GM18520 (cell line): Measurements from ENCODE around the gene TMEM170B.
"Not testable (repeated sequence)": the region's sequence is repeated elsewhere in the genome, so short reads cannot be mapped to it uniquely, and the experiment has no call there.

Experiments
- ATAC-seq: cut with Tn5 transposase; IDR thresholded peaks from one replicate; pipeline ENCODE4 v1.9.1; 2021; ENCODE audit not compliant: unreplicated experiment

Gene TMEM170B

GRCh38 chr6:11527274-11527870, 10.2 kb upstream of the TMEM170B start:
- no peak for ATAC-seq

GRCh38 chr6:11528996-11529395, 8.6 kb upstream of the TMEM170B start:
- ATAC-seq: no peak

- no peak for ATAC-seq
Measured at GRCh38 chr6:11532097-11532496, 5.5 kb upstream of the TMEM170B start.

- no peak for ATAC-seq
Measured at GRCh38 chr6:11534561-11534960, 3.0 kb upstream of the TMEM170B start.

GRCh38 chr6:11535801-11536230, 1.7 kb upstream of the TMEM170B start:
- ATAC-seq: no peak

- ATAC-seq: no peak
Measured at GRCh38 chr6:11536795-11537194, 754 bp upstream of the TMEM170B start.

- ATAC-seq: no peak
Measured at GRCh38 chr6:11538052-11538818, 686 bp downstream of the TMEM170B start.

- no peak for ATAC-seq
Measured at GRCh38 chr6:11538819-11539468, 1.4 kb downstream of the TMEM170B start.

GRCh38 chr6:11542863-11543262, 5.3 kb downstream of the TMEM170B start:
- ATAC-seq: no peak

GRCh38 chr6:11543919-11544518, 6.5 kb downstream of the TMEM170B start:
- ATAC-seq: no peak

GRCh38 chr6:11547846-11548245, 10.3 kb downstream of the TMEM170B start:
- ATAC-seq: not testable (repeated sequence)

GRCh38 chr6:11548578-11548977, 11.0 kb downstream of the TMEM170B start:
- ATAC-seq: not testable (repeated sequence)

GRCh38 chr6:11551053-11551452, 13.5 kb downstream of the TMEM170B start:
- no peak for ATAC-seq

- ATAC-seq: no peak
Measured at GRCh38 chr6:11552442-11552841, 14.9 kb downstream of the TMEM170B start.

GRCh38 chr6:11553824-11554223, 16.3 kb downstream of the TMEM170B start:
- ATAC-seq: no peak

GRCh38 chr6:11556309-11556708, 18.8 kb downstream of the TMEM170B start:
- no peak for ATAC-seq

GRCh38 chr6:11563793-11564192, 26.2 kb downstream of the TMEM170B start:
- ATAC-seq: no peak

- ATAC-seq: no peak
Measured at GRCh38 chr6:11566609-11567008, 29.1 kb downstream of the TMEM170B start.

- ATAC-seq: no peak
Measured at GRCh38 chr6:11571073-11571472, 33.5 kb downstream of the TMEM170B start.

- peak; percentile 93 for ATAC-seq
Measured at GRCh38 chr6:11575408-11576033, 38.0 kb downstream of the TMEM170B start.

- no peak for ATAC-seq
Measured at GRCh38 chr6:11580686-11581405, 43.3 kb downstream of the TMEM170B start.
